WI38 (cell line): ENCODE results near the gene RPL41.

Experiments
- H3K4me3 ChIP-seq: 2 replicates; pipeline ENCODE4 v1.5.1; 2011; ENCODE audit warnings: low read depth, mild to moderate bottlenecking, control low read depth, low read length
- TF ChIP-seq, protein P1 (sequence below): IDR thresholded peaks from 2 replicates; pipeline ENCODE4 v1.5.1; 2012; ENCODE audit warnings: low read depth, mild to moderate bottlenecking, control low read depth, low read length

The RPL41 gene

DNA sequence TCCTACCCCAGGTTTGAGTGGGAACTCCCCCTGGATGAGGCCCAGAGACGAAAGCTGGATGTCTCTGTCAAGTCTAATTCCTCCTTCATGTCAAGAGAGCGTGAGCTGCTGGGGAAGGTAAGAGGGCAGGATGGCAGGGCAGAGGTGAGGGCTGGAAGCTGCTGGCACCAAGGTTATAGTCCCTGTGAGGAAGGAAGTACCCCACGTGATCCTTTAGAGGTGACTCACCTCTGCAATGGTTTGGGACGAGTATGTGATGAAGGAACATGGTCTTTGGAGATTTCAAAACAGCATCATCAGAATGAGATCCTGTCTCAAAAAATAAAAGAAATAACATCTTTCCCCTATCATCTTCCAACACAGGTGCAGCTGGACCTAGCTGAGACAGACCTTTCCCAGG lies 26.8 kb downstream of the RPL41 start:
- TF ChIP-seq, protein P1, sequence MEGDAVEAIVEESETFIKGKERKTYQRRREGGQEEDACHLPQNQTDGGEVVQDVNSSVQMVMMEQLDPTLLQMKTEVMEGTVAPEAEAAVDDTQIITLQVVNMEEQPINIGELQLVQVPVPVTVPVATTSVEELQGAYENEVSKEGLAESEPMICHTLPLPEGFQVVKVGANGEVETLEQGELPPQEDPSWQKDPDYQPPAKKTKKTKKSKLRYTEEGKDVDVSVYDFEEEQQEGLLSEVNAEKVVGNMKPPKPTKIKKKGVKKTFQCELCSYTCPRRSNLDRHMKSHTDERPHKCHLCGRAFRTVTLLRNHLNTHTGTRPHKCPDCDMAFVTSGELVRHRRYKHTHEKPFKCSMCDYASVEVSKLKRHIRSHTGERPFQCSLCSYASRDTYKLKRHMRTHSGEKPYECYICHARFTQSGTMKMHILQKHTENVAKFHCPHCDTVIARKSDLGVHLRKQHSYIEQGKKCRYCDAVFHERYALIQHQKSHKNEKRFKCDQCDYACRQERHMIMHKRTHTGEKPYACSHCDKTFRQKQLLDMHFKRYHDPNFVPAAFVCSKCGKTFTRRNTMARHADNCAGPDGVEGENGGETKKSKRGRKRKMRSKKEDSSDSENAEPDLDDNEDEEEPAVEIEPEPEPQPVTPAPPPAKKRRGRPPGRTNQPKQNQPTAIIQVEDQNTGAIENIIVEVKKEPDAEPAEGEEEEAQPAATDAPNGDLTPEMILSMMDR: no peak
- no peak overlapping the region for H3K4me3 ChIP-seq

DNA sequence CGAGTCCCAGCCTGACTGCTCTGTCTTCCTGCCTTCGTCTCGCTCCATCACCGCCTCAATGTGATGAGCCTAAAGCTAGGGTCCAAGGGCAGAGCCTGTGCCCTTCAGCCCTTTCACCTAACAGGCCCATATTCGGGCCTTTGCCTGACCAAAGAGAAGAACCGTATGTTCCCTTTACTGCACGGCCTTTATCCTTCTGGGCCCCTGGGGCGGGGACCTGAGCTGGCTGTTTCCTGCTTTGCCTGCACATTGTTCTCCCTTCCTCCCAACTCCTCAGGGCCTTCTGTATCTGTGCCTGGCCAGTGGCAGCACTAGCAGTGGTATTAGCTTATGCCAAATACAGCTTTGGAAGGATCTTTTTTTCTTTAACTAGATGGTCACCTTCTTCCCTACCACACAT lies 27.4 kb downstream of the RPL41 start:
- H3K4me3 ChIP-seq: no peak overlapping the region
- TF ChIP-seq, protein P1: no peak

- no peak overlapping the region for H3K4me3 ChIP-seq
- TF ChIP-seq, protein P1: no peak
Measured at GRCh38 chr12:56145217-56145616, 28.8 kb downstream of the RPL41 start.

DNA sequence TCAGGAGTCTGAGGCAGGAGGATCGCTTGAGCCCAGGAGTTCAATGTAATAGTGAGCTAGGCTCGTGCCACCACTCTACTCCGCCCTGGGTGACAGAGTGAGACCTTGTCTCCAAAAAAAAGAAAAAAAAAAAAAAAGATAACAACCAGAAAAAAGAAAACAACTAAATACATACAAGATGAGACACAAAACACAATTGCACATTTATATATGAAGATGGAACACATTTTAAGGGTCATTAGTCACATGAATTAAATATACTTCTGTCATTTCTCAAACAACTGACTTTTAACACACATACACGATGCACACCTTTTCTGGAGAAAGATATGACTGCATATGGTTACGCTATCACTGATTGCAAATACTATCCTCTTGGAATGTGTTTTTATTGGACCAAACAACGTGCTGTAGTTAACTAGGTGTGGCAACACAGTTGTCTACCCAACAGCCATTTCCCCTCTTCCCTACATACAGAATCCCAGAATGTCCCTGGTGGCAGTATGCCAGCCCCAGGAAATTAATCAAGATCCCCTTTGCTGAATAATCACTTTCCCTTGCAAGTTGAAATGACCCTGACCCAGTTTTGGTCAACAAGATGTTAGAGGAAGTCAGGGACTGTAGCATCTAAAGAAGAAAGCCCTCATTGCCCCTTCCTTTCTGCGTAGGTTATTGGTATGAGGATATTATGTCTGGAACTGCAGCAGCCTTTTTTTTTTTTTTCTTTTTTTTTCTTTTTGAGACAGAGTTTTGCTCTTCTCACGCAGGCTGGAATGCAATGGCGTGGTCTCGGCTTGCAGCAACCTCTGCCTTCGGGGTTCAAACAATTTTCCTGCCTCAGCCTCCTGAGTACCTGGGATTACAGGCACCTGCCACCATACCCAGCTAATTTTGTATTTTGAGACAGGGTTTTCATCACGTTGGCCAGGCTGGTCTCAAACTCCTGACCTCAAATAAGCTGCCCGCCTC lies 30.3 kb downstream of the RPL41 start:
- TF ChIP-seq, protein P1: no peak
- no peak overlapping the region for H3K4me3 ChIP-seq

DNA sequence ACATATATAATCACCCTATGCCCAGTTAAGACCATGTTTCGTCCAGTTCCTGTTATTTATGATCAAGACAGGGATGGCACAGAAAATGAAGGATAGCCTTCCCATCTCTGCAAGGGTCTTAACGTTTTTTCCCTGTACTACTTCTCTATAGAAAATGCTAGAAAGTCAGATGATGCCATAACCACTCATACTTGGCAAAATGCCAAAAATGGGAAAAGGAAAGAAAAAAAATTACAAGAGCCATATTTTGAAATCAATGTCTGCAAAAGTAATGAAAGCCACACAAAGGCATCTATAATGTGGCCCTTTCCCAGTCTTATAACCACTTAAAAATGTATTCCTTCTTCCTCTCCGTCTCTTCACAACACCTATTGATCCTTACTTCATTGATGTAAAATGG lies 34.1 kb downstream of the RPL41 start:
- TF ChIP-seq, protein P1: no peak
- H3K4me3 ChIP-seq: no peak overlapping the region

- H3K4me3 ChIP-seq: peak overlapping the region; percentile 79
- TF ChIP-seq, protein P1: peak; percentile 5; the same call in 1 of the 2 replicates
Measured at GRCh38 chr12:56151672-56152131, 35.3 kb downstream of the RPL41 start.

- peak within 1 kb of the TSS; percentile 79 for H3K4me3 ChIP-seq
- TF ChIP-seq, protein P1: no peak
Measured at GRCh38 chr12:56152132-56152755, 35.8 kb downstream of the RPL41 start, which contains the start of gene MYL6B. TSS of gene MYL6B (plus strand) at chr12:56152587. CDS start at chr12:56153919, 1,332 bp downstream.
